Midbrain (tissue), 1 donor: ENCODE measurements around the gene NABP2.
A peak's percentile ranks its signal among the peaks of the same experiment; 100 is the strongest.
"Not testable (repeated sequence)": the region's sequence is repeated elsewhere in the genome, so short reads cannot be mapped to it uniquely, and the experiment has no call there.

Experiments used
- DNase-seq: peaks from one replicate; lab custom pipeline; 2025; lab: John Stamatoyannopoulos, UW

The NABP2 gene

DNA sequence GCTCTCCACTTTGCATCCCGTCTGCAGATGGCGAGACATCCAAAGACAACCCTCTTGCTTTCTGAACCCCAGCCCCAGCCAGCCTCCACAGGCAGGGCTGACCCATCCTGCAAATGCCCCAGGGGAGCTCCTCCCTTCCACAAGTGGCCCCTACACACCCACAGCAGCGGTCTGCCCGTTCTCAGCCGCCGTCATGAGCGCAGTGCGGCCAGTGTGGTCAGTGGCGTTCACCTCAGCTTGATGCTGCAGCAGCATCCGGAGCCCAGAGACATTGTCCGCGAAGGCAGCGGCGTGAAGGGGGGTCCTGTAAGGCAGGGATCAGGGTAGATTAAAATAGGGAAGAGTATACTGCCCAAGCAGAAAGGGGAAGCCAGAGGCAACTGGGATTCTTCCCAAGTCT lies 20.4 kb downstream of the NABP2 start:
- DNase-seq: no peak

DNA sequence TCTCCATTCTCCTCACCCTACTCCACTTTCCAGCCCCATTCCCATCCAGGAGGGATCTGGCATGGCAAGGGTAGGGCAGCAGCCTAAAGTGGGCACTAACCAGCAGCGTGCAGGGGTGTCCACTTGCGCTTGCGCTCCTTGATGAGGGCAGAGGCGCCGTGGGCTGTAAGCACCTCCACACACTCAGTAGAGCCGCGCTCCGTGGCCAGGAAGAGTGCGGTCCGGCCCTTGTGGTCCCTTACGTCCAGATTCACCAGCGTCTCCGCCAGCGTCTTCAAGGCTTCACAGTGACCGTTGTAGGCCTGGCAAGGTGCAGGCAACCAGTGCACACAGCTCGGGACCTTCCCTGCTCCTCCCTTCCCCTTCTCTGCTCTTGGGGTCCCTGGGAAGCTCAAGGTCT lies 23.8 kb downstream of the NABP2 start:
- no peak for DNase-seq

DNA sequence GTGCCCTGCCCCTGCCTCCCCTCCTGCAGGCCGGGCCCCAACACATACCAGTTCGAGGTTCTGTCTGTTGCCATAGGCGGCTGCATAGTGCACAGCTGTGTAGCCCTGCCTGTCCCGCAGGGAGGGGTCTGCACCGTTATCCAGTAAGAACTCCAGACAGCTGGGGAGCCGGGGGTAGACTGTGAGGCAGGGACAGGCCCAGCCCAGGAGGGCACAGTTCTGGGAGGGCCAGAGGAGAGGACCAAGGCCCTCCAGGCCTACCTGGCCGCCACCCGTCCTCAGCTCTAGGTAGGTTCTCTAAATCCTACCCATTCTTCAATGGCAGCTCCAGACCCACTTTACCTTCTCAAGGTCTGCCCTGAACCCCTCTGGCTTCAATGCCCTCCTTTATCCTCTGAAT lies 24.6 kb downstream of the NABP2 start:
- DNase-seq: no peak

GRCh38 chr12:56252649-56253048 lies 28.5 kb downstream of the NABP2 start:
- DNase-seq: no peak

GRCh38 chr12:56253091-56253490 lies 28.9 kb downstream of the NABP2 start:
- no peak for DNase-seq

DNA sequence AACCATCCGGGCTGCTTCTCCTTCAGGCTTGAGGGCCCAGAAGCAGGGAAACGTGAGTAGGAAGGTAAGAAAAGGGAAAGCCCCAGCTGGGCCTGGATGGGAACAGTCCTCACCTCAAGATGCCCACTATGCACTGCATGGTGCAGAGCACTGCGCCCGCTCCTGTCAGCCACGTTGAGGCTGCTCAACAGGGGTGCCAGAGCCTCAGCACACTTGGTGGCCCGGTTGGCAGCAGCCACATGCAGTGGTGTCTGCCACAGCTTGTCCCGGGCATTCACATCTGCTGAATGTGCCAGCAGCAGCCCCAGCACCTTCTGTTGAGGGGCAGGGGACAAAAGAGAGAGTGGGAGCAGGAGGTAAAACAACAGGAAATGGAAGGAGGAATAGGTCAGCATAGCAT lies 31.5 kb downstream of the NABP2 start:
- no peak for DNase-seq

GRCh38 chr12:56256326-56256960 lies 32.3 kb downstream of the NABP2 start:
- no peak for DNase-seq

DNA sequence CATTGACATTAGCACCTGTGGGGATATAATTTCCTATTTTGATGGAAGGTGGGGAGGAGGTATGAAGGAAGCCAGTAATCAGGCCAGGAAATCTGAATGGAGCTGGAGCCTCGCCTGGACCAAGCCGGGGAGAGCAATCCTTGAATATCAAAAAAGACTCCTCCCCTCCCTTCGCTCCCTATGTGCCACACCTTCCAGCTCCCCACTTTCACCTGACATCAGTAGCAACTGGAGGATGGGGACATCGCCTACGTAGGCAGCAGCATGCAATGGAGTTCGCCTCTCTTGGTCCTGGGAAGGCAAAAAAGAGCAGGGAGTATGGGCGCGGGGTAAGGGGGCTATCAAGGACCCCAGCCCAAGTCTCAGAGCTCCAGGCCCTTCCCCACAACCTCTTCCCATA lies 32.9 kb downstream of the NABP2 start:
- no peak for DNase-seq

DNA sequence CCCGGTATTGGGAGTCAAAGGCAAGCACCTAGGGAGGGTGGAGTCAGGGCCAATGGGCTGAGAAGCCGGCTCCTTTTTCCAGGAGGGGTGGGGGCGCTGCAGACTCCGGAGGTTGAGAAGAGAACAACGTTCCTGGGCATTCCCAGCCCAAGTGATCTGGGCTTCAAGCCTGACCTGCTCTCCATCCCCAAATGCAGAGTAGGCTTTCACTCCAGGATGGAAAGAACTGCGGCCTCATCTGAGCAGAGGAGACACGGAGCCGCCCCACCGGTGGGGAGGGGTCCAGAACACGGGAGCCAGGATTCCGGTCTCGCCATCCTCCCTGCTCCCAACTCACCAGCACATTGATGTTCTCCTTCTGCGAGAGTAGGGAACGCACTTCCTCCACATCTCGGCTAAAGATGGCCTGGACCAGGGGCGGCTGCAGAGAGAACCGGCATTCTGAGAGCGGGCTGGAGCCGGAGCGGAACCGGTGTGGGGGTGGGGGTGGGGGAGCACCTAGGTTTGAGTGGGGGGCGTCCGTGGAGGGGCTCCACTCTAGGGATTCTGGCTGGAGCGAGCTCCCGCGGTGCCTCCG lies 33.4 kb downstream of the NABP2 start:
- DNase-seq: no peak

DNA sequence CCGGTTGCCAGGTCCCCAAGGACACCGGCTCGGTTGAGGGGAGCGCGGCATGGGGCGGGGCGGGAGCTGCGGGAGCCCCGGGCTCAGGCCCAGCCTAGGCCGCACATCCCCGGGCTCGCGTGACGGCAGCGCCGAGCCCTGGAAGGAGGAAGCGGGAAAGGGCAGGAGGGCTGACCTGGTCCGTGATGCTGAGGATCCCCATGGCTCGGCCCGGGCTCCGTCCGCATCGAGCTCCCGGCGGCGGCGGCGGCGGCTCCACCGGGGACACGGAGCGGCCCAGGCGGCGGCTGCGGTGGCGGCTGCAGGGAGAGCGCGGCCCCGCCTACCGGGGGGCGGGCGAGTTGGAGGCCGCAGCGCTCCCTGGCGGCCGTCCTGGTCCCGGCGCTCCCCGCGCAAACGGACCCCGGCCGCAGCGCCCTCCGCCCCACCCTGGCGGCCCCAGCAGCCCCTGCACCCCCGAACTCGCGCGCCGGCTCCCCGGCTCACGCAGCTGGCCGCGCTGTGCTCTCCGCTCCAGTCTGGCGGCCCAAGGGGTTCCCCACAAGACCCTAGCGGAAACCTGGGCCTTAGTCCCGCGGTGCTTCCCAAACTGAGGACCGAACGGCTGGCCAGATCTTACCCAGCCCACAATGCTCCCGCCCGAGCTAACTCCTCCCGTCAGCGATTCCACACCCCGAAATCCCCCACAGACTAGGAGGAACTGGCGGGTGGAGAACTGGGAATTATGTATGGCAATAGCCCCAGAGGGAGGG lies 34.1 kb downstream of the NABP2 start, which contains the start of gene ANKRD52:
Gene ANKRD52 (minus strand): TSS at position 317 of the 752 bp plus-strand sequence. CDS start 115 bp downstream, at position 202.
- peak; percentile 80 for DNase-seq

DNA sequence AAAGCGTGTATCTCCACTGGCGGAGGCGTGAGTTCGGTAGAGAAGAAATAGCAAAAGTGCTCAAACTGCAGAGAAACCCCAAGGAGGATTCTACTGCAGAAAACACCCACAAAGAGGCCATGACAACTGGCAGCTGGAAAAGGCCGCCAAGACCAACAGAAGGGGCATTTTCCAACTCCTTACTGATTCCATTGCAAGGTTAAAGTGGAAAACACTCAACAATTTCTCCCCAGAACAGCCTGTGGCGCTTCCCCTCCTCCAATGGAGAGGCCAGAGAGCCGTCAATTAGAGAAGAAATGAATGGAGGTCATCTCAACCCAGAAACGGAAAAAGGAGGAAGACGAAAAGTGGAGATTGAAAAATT lies 34.7 kb downstream of the NABP2 start:
- DNase-seq: peak; percentile 72

GRCh38 chr12:56260380-56260779 lies 36.2 kb downstream of the NABP2 start:
- no peak for DNase-seq

GRCh38 chr12:56260921-56261320 lies 36.8 kb downstream of the NABP2 start:
- DNase-seq: no peak

GRCh38 chr12:56261503-56262232 lies 37.5 kb downstream of the NABP2 start:
- no peak for DNase-seq

DNA sequence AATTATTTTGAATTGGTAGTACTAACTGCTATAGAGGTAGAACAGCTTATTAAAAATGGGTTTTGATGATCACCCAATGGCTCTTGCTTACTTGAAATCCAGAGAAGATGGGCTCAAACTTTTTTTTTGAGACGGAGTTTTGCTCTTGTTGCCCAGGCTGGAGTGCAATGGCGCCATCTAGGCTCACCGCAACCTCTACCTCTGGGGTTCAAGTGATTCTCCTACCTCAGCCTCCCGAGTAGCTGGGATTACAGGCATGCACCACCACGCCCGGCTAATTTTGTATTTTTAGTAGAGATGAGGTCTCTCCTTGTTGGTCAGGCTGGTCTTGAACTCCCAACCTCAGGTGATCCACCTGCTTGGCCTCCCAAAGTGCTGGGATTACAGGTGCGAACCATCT lies 38.8 kb downstream of the NABP2 start:
- DNase-seq: not testable (repeated sequence)

- peak; percentile 32 for DNase-seq
Measured at GRCh38 chr12:56266068-56266692, 42.0 kb downstream of the NABP2 start.

- peak; percentile 85 for DNase-seq
Measured at GRCh38 chr12:56266693-56267442, 42.7 kb downstream of the NABP2 start, which contains the start of gene COQ10A. COQ10A (plus strand) TSS chr12:56266942; CDS start chr12:56267119, 177 bp downstream.

GRCh38 chr12:56267443-56268071 lies 43.4 kb downstream of the NABP2 start:
- no peak for DNase-seq

- no peak for DNase-seq
Measured at GRCh38 chr12:56271031-56271430, 46.9 kb downstream of the NABP2 start.

DNA sequence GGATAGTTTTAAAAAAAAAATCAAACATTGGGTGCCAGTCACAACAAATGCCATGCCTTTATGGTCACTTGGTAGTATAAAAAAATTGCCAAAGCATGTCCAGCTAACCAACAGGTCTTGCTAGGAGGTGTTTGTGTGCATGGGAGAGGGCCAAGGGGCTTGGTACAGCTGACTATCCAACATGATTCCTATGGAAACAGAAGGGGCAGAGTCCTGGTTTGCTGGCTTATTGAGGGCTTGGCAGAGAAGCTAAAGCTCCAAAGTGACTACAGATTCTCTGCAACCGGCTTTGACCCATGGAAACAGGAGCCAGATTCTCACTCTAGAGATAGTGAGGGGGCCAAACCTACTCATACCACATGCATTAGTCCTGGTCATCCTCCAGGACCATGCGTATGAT lies 48.3 kb downstream of the NABP2 start:
- not testable (repeated sequence) for DNase-seq

DNA sequence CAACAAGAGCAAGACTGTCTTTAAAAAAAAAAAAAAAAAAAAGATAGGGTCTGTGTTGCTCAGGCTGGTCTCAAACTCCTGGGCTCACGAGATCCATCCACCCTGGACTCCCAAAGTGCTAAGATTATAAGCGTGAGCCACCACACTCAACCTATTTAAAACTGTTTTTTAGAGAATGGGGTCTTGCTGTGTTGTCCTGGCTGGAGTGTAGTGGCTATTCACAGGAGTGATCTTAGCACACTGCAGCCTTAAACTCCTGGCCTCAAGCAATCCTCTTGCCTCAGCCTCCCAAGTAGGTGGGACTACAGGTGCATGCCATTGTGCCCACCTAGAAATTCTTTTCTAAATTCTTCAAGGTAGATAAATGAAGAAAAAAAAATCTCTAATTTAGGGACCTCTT lies 50.2 kb downstream of the NABP2 start:
- no peak for DNase-seq
